ENCODE measurements around the gene ZNF536. TPM values are rescaled to one million over a fixed set of nuclear protein-coding genes. Genes with fewer than 3 reads are reported as not detected.

Gene ZNF536
- total RNA-seq, 1 experiment from 2014 or later = not detected

GRCh38 chr19:30565636-30566035 is 193.5 kb downstream of the ZNF536 start:
- Histone ChIP-seq H3K18ac (ENCODE audit: insufficient read length, low read depth, low read length) (no peak overlapping the region), H2BK120ac (ENCODE audit: low read depth, low read length, poor library complexity, severe bottlenecking) (no peak overlapping the region), H2AFZ (ENCODE audit: low read length) (no peak overlapping the region), H3K9ac (ENCODE audit: extremely low read depth, insufficient read length, low read length) (no peak overlapping the region), H4K91ac (ENCODE audit: insufficient read length, low read depth, low read length) (no peak overlapping the region), H2BK12ac (ENCODE audit: insufficient read length, low read depth, low read length) (no peak overlapping the region), H4K8ac (replicated peaks; ENCODE audit: insufficient read length, low read depth, low read length) (no peak overlapping the region), H2AK5ac (ENCODE audit: insufficient read length, low read length) (no peak overlapping the region), H2BK5ac (ENCODE audit: insufficient read length, low read length) (no peak overlapping the region), H2BK15ac (ENCODE audit: low read depth, low read length) (no peak overlapping the region), H2BK20ac (ENCODE audit: low read depth, low read length, poor library complexity, severe bottlenecking) (no peak overlapping the region), H3K23ac (ENCODE audit: insufficient read length, low read depth, low read length) (no peak overlapping the region), H3K23me2 (ENCODE audit: insufficient read length, low read depth, low read length, poor library complexity, severe bottlenecking) (no peaks in the 10 kb centered on the region), H3K9me3 (ENCODE audit: control insufficient read depth, low read depth, low read length) (no peaks in the 10 kb centered on the region), H3K27me3 (ENCODE audit: insufficient read depth, low read length) (no peaks in the 10 kb centered on the region), H4K20me1 (ENCODE audit: control insufficient read depth, insufficient read depth, insufficient read length) (no peaks in the 10 kb centered on the region), H3K14ac (ENCODE audit: insufficient read depth, low read length) (no peak overlapping the region), H3K79me2 (ENCODE audit: insufficient read depth, low read length) (no peaks in the 10 kb centered on the region), H3T11ph (ENCODE audit: low read length) (no peak overlapping the region), H3K27ac (ENCODE audit: insufficient read length, low read depth, low read length) (no peak overlapping the region), H3K56ac (ENCODE audit: insufficient read length, low read depth, low read length) (no peak overlapping the region), H4K5ac (ENCODE audit: insufficient read length, low read depth, low read length) (no peak overlapping the region), H3K4me1 (ENCODE audit: insufficient read depth, low read length) (peaks cover 4% of the 10 kb centered on the region; the same call in 1 of the 2 replicates), H3K4me2 (ENCODE audit: insufficient read depth, insufficient read length, low read length) (no peak overlapping the region), H3K4ac (ENCODE audit: low read depth, low read length) (no peak overlapping the region), H3K79me1 (ENCODE audit: insufficient read depth, low read depth, low read length, poor library complexity, severe bottlenecking) (no peaks in the 10 kb centered on the region)
- H3K36me3 Mint-ChIP-seq (ENCODE audit: insufficient read depth in 1 of 3, low read depth in 3 of 3) = no peaks in the 10 kb centered on the region
- H3K9me3 Mint-ChIP-seq = no peaks in the 10 kb centered on the region; a peak in 1 of 5 replicates
- WGBS (ENCODE audit: extremely low coverage, insufficient read length, low lambda C conversion rate) = no CpG with 5 or more reads among the region's 5 CpGs
- no peak for DNase-seq
- no peak for TF ChIP-seq CTCF (conservative IDR thresholded peaks at IDR 0.05)
- peaks cover 7% of the 10 kb centered on the region for H3K27me3 Mint-ChIP-seq (ENCODE audit: low read depth)
- no peak overlapping the region; a peak in 1 of 5 replicates for H3K4me3 Mint-ChIP-seq
- peak overlapping the region in 2 of 3 experiments; percentile 55 to 96; a peak in 3 of 7 replicates for H3K27ac Mint-ChIP-seq
- H3K4me1 Mint-ChIP-seq = peaks cover 39% of the 10 kb centered on the region in 2 experiments

All from H9 (cell line).